Spinal cord (tissue), 10 donors: ENCODE data around the gene GPR146. TPM values are rescaled to one million over a fixed set of nuclear protein-coding genes. Genes with fewer than 3 reads are reported as not detected.

Source experiments
- DNase-seq, 6 donors: peaks; one replicate each; pipeline versions ENCODE4 v3.0.0 to v3.0.0-alpha.2; 2013 to 2015; ENCODE audit warnings: low spot score in 6 of 6, low read depth in 4 of 6
- H3K27ac ChIP-seq: one replicate; pipeline ENCODE4 v1.5.1; 2013; ENCODE audit warnings: low read depth, low read length, control low read depth
- H3K27me3 ChIP-seq: one replicate; pipeline ENCODE4 v1.6.1; 2013; ENCODE audit warnings: low read length; ENCODE audit not compliant: control insufficient read depth, insufficient read depth
- H3K36me3 ChIP-seq: one replicate; pipeline ENCODE4 v1.6.1; 2013; ENCODE audit warnings: low read length; ENCODE audit not compliant: control insufficient read depth, insufficient read depth
- H3K4me1 ChIP-seq: one replicate; pipeline ENCODE4 v1.6.1; 2013; ENCODE audit warnings: low read length; ENCODE audit not compliant: control insufficient read depth, insufficient read depth
- H3K4me3 ChIP-seq: one replicate; pipeline ENCODE4 v1.5.1; 2013; ENCODE audit warnings: low read depth, low read length, control low read depth
- H3K9me3 ChIP-seq: one replicate; pipeline ENCODE4 v1.6.1; 2013; ENCODE audit warnings: low read length; ENCODE audit not compliant: control insufficient read depth, insufficient read depth
- WGBS: methylation state at CpG from one replicate; pipeline ENCODE4 v1.1.5; 2013; ENCODE audit warnings: missing lambda C conversion rate; ENCODE audit not compliant: insufficient coverage; 5-methylcytosine and 5-hydroxymethylcytosine counted together
- polyA plus RNA-seq, 2 donors: library from polyadenylated mRNA; unstranded; fragments of 120-200 nt; gene quantifications; one replicate each; pipeline ENCODE4 v1.2.1, GENCODE V29; 2013; ENCODE audit not compliant: insufficient read length in 2 of 2
- total RNA-seq, 2 donors: library from RNA; depleted of rRNA in 1 of 2; stranded (reverse); fragments of 120-200 nt in 1 of 2; fragments of >200 nt in 1 of 2; gene quantifications; one replicate each; pipeline versions ENCODE4 v1.2.3 to v1.2.4, GENCODE V29; 2013 to 2014
- donor health status: healthy.

The GPR146 gene
- total and polyA plus RNA-seq, 4 donors: 3.2 to 6.4 (median 3.9) TPM

DNA sequence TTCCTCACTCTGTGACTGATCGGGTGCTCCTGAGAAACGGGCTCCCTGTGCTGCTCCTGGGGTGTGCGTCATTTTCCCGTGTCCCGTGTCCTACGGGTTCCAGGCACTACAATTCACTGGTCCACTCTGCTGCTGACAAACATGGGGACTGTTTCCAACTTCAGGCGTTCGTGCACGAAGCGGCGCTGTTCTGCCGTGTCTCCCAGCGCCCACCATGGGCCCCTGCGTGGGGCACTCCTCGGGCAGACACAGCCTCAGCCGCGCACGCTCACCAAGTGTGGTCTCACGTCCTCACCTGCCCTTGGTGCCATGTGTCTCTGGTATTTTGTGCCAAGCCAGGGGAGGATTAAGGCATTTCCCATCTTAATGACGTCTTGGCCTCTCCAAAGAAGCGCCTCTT lies 19.0 kb downstream of the GPR146 start:
- 95% methylated on average over 21 of the region's 21 CpGs for WGBS
- Histone ChIP-seq H3K4me1 (peaks cover 46% of the 10 kb centered on the region), H3K4me3 (no peak overlapping the region)

DNA sequence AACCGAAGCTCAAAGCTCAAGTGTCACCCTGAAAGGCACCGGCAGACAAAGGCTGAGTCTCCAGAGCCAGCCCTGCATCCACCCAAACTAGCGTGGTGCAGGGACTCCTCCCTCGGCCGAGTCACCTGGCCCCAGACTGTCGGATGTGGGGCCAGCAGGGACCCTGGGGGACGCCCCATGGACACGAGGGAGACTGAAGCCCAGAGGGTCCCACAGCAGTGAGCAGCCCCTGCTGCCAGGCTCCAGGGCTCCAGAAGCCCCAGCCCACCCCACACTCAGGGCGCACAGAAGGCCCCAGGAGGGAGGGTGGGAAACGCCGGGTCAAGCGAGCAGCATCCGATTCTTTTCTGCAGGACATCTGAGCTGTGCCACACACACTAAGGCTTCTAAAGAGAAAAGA lies 20.2 kb downstream of the GPR146 start:
- DNase-seq: no peak
- Histone ChIP-seq H3K27ac (no peak overlapping the region), H3K27me3 (peaks cover 3% of the 10 kb centered on the region), H3K4me1 (peaks cover 36% of the 10 kb centered on the region), H3K9me3 (no peaks in the 10 kb centered on the region), H3K36me3 (peaks cover 39% of the 10 kb centered on the region), H3K4me3 (no peak overlapping the region)
- 86% methylated on average over 12 of the region's 13 CpGs for WGBS

More for the DNA sequence above, 19.0 kb downstream of the GPR146 start:
- no peaks in the 10 kb centered on the region for H3K9me3 ChIP-seq
- H3K27ac ChIP-seq: no peak overlapping the region
- DNase-seq: no peak
- H3K27me3 ChIP-seq: peaks cover 3% of the 10 kb centered on the region
- peaks cover 41% of the 10 kb centered on the region for H3K36me3 ChIP-seq

DNA sequence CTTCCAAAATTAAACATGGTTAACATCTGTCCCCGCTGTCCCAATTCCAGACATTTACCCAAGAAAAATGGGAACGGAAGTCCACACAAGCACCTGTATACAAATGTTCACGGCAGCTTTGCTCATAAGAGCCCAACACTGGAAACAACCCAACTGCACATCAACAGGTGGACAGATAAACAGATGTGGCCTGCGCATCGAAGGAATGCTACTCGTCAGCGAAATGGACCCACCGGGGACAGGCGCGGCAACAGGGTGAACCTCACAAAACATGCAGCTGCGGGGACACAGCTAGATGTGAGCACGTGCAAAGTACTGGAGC lies 20.9 kb downstream of the GPR146 start:
- Histone ChIP-seq H3K27me3 (peaks cover 3% of the 10 kb centered on the region), H3K27ac (no peak overlapping the region), H3K4me3 (no peak overlapping the region), H3K4me1 (peaks cover 32% of the 10 kb centered on the region), H3K9me3 (no peaks in the 10 kb centered on the region), H3K36me3 (peaks cover 37% of the 10 kb centered on the region)
- 76% methylated on average over 12 of the region's 12 CpGs for whole genome bisulfite sequencing
- peak in 1 of 6 donors; percentile 43 for DNase-seq

DNA sequence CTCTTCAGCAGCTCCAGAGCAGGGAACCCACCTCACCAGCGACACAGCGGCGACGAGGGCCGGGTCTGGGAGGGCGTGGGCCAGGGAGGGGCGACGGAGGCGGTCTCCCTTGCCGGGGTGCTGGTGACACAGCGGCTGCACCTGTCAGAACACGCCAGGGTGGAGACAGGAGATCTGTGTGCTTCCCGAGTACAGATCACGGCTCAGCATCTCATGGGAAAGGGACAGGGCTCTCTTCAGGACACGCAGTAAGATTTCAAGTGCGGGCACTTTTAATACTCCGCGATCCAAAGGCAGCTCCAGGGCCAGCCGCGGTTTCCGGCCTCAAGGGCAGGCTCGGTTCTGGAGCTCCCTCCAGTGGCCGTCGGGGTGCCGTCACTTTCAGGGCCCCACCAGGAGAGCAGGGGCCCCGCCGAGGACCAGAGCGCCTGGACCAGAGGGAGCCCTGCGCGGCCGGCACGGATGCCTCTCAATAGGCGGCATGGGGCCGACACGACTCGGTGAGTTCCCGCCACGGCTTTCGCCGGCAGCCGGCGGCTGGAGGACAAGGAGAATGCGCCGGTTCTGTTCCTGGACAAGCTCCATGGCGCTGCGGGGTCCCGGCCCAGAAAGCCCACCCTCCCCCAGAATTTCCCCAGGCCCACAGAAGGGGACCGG lies 21.4 kb downstream of the GPR146 start:
- no peaks in the 10 kb centered on the region for H3K9me3 ChIP-seq
- H3K36me3 ChIP-seq: peaks cover 34% of the 10 kb centered on the region
- H3K4me1 ChIP-seq: peaks cover 27% of the 10 kb centered on the region
- H3K27me3 ChIP-seq: peaks cover 3% of the 10 kb centered on the region
- H3K4me3 ChIP-seq: no peak overlapping the region
- H3K27ac ChIP-seq: no peak overlapping the region
- peak in 2 of 6 donors; percentile 79 to 85 for DNase-seq
- WGBS: 15% methylated on average over 47 of the region's 48 CpGs

DNA sequence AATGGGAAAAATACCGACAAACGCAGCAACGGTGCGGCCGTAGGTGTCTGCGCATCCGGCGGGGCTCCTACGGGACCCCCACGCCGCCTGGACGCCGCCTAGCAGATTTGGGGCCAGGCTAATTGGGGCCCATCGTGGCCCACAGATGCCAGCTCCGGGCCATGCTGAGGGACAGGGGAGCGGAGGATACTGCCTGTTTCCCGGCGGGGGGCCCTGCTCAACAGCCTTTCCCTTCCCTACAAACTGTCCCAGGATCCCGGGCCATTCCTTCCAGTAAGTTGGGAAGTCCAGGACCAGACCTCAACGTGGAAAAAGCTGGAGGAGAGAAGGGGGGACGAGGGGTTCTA lies 21.9 kb downstream of the GPR146 start:
- Histone ChIP-seq H3K27me3 (no peaks in the 10 kb centered on the region), H3K4me3 (no peak overlapping the region), H3K27ac (no peak overlapping the region), H3K4me1 (peaks cover 23% of the 10 kb centered on the region), H3K9me3 (no peaks in the 10 kb centered on the region), H3K36me3 (peaks cover 34% of the 10 kb centered on the region)
- WGBS: 68% methylated on average over 15 of the region's 21 CpGs
- no peak for DNase-seq

DNA sequence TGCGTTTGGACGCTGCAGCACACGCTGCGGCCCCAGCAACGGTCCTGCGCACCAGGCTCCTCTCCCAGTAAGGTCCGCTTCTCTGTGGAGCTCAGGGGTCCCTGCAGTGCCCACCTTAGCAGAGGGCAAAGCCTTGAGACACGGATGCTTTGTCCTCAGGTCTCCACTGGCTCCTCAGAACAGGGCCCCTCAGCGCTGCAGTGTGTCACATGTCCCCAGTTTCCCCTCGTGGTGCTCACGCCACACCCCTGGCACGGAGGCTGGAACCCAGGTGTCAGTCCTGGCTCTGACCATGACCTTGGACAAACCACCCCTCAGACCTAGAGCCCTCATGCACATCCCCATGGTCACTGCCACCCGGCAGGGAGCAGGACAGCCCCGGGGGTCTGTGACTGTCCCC lies 23.7 kb downstream of the GPR146 start:
- H3K4me1 ChIP-seq: peaks cover 22% of the 10 kb centered on the region
- peaks cover 36% of the 10 kb centered on the region for H3K36me3 ChIP-seq
- WGBS: 85% methylated on average over 14 of the region's 14 CpGs
- no peak overlapping the region for H3K4me3 ChIP-seq
- H3K27ac ChIP-seq: no peak overlapping the region
- H3K9me3 ChIP-seq: no peaks in the 10 kb centered on the region
- H3K27me3 ChIP-seq: no peaks in the 10 kb centered on the region
- no peak for DNase-seq

DNA sequence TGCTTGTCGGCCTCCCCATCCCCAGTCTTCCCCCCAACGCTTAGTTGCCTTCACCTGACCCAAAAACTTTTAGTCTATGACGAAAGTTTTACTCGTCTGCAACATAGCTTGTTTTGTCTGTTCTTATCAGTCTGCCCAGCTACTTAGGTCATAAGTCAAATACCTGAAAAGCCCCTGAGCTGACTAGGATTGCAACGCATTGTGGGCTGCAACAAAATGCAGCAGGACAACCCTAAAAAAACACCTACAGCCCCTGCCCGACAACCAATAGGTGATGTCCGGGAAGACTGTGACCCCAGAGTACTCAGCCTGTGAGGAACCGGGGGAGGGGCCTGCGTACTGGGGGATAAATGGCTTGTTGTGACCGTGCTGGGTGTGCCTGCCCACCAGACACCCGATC lies 24.3 kb downstream of the GPR146 start:
- Histone ChIP-seq H3K27ac (no peak overlapping the region), H3K4me3 (no peak overlapping the region), H3K27me3 (no peaks in the 10 kb centered on the region), H3K36me3 (peaks cover 33% of the 10 kb centered on the region), H3K9me3 (no peaks in the 10 kb centered on the region), H3K4me1 (peaks cover 22% of the 10 kb centered on the region)
- 86% methylated on average over 11 of the region's 11 CpGs for WGBS
- no peak for DNase-seq

DNA sequence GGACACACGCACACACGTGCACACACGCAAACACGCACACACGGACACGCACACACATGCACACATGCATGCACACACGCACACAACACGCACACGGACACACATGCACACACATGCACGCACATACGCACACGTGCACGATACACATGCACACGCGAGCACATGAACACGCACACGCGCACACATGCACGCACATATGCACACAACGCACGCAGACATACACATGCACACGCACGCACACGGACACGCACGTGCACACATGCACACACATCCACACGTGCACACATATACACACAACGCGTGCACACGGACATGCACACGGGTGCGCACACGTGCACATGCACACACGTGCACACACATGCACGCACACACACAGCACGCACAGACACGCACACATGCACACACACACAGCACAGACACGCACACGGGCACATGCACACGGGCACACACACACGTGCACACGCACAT lies 26.2 kb downstream of the GPR146 start:
- 99% methylated on average over 35 of the region's 42 CpGs for WGBS

DNA sequence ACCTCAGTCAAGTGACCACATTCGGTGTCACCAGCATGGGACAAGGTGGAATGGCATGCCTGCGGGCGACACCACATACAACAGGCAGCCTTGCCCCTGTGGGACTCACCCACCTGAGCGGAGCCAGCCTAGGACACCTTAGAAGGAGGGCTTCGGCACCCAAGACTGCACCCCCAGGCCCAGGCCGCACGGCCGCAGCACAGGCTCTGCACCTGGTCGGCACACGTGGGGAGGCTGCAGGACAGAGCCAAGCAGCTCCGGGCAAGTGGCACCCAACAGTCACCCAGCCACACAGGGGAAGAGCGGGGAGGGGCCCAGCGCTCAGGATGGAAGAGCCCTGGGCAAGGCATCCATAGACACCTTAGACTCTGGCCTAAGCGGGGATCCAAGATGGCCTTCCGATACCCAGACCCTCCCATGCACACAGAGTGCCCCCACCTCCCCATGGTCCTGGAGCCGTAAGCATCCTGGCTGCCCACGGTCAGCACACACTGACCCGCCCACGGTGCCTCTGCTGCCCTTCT lies 27.4 kb downstream of the GPR146 start:
- no peak overlapping the region for H3K4me3 ChIP-seq
- WGBS: 96% methylated on average over 19 of the region's 19 CpGs
- H3K9me3 ChIP-seq: no peaks in the 10 kb centered on the region
- no peaks in the 10 kb centered on the region for H3K27me3 ChIP-seq
- H3K4me1 ChIP-seq: peaks cover 11% of the 10 kb centered on the region
- no peak for DNase-seq
- no peak overlapping the region for H3K27ac ChIP-seq
- H3K36me3 ChIP-seq: peaks cover 26% of the 10 kb centered on the region

More for the DNA sequence above, 26.2 kb downstream of the GPR146 start:
- peaks cover 34% of the 10 kb centered on the region for H3K36me3 ChIP-seq
- no peaks in the 10 kb centered on the region for H3K27me3 ChIP-seq
- no peak for DNase-seq
- H3K27ac ChIP-seq: no peak overlapping the region
- H3K4me3 ChIP-seq: no peak overlapping the region
- peaks cover 10% of the 10 kb centered on the region for H3K4me1 ChIP-seq
- H3K9me3 ChIP-seq: no peaks in the 10 kb centered on the region
